GM21367 (cell line): ENCODE results near the gene RMND5A.
A peak's percentile ranks its signal among the peaks of the same experiment; 100 is the strongest.

Source experiments
- ATAC-seq: cut with Tn5 transposase; IDR thresholded peaks from one replicate; pipeline ENCODE4 v1.9.1; 2021; ENCODE audit not compliant: unreplicated experiment

Gene RMND5A

GRCh38 chr2:86790134-86790675, 70.1 kb downstream of the RMND5A start:
- no peak for ATAC-seq

- ATAC-seq = no peak
Measured at GRCh38 chr2:86790676-86791572, 70.8 kb downstream of the RMND5A start, which contains the start of gene CD8A. TSS of gene CD8A (minus strand) at chr2:86790913. CDS start at chr2:86790825, 88 bp downstream.

GRCh38 chr2:86791573-86791972, 71.5 kb downstream of the RMND5A start:
- ATAC-seq = no peak

GRCh38 chr2:86793752-86794151, 73.7 kb downstream of the RMND5A start:
- ATAC-seq = no peak

GRCh38 chr2:86794861-86795260, 74.8 kb downstream of the RMND5A start:
- ATAC-seq = no peak

GRCh38 chr2:86800856-86801567, 80.9 kb downstream of the RMND5A start:
- ATAC-seq = no peak

GRCh38 chr2:86806059-86806857, 86.2 kb downstream of the RMND5A start:
- ATAC-seq = no peak

- no peak for ATAC-seq
Measured at GRCh38 chr2:86807133-86807467, 87.0 kb downstream of the RMND5A start.

- ATAC-seq = no peak
Measured at GRCh38 chr2:86807468-86808275, 87.6 kb downstream of the RMND5A start.

- ATAC-seq = peak; percentile 93
Measured at GRCh38 chr2:86808315-86809161, 88.4 kb downstream of the RMND5A start.

GRCh38 chr2:86809481-86810121, 89.5 kb downstream of the RMND5A start:
- ATAC-seq = no peak

- no peak for ATAC-seq
Measured at GRCh38 chr2:86815611-86816010, 95.5 kb downstream of the RMND5A start.

- ATAC-seq = no peak
Measured at GRCh38 chr2:86818114-86818801, 98.2 kb downstream of the RMND5A start.

- ATAC-seq = no peak
Measured at GRCh38 chr2:86818957-86819356, 98.9 kb downstream of the RMND5A start.

GRCh38 chr2:86821306-86821705, 101.2 kb downstream of the RMND5A start:
- ATAC-seq = no peak

GRCh38 chr2:86821842-86822241, 101.8 kb downstream of the RMND5A start:
- no peak for ATAC-seq

GRCh38 chr2:86822668-86823345, 102.7 kb downstream of the RMND5A start:
- no peak for ATAC-seq
